HepG2 (cell line): ENCODE results near the gene DNAJB12. TPM values are rescaled to one million over a fixed set of nuclear protein-coding genes. Genes with fewer than 3 reads are reported as not detected.

Source experiments
- DPF2 ChIP-seq: sonication (generic); formaldehyde crosslinking; IDR thresholded peaks from 2 replicates; pipeline ENCODE4 v1.4.0; 2020; ENCODE audit warnings: mild to moderate bottlenecking, low read depth, missing genetic modification reagents, borderline replicate concordance
- ERF ChIP-seq: IDR thresholded peaks from 2 replicates; pipeline ENCODE4 v1.6.1; 2018; ENCODE audit warnings: missing biosample characterization, missing genetic modification reagents
- KDM2A ChIP-seq: sonication (generic); formaldehyde crosslinking; IDR thresholded peaks from 2 replicates; pipeline ENCODE4 v1.4.0; 2020; ENCODE audit warnings: low read depth, missing genetic modification reagents, borderline replicate concordance
- SOX5 ChIP-seq: IDR thresholded peaks from 2 replicates; pipeline ENCODE4 v1.6.1; 2016; ENCODE audit warnings: borderline replicate concordance
- STAG1 ChIP-seq: sonication (generic); formaldehyde crosslinking; IDR thresholded peaks from 2 replicates; pipeline ENCODE4 v1.4.0; 2020; ENCODE audit warnings: missing genetic modification reagents
- TEAD3 ChIP-seq: optimal IDR thresholded peaks from 2 replicates; pipeline ENCODE3; 2016; ENCODE audit warnings: borderline replicate concordance
- YY1 ChIP-seq: IDR thresholded peaks from 2 replicates; pipeline ENCODE4 v1.6.1; 2011; ENCODE audit warnings: low read length, low read depth, moderate library complexity, mild to moderate bottlenecking; ENCODE audit not compliant: insufficient read depth, insufficient replicate concordance
- ZNF160 ChIP-seq: sonication (generic); formaldehyde crosslinking; IDR thresholded peaks from 2 replicates; pipeline ENCODE4 v1.8.0; 2022; ENCODE audit warnings: mild to moderate bottlenecking, inconsistent platforms, missing genetic modification reagents
- ZNF274 ChIP-seq: sonication (generic); formaldehyde crosslinking; IDR thresholded peaks from 2 replicates; pipeline ENCODE4 v1.5.1; 2020; ENCODE audit warnings: mild to moderate bottlenecking, missing genetic modification reagents
- ZNF296 ChIP-seq: sonication (generic); formaldehyde crosslinking; conservative IDR thresholded peaks from 2 replicates; pipeline ENCODE4 v1.5.0; 2020; ENCODE audit warnings: mild to moderate bottlenecking, missing genetic modification reagents
- ZSCAN9 ChIP-seq: IDR thresholded peaks from 2 replicates; pipeline ENCODE4 v1.6.1; 2016; ENCODE audit warnings: borderline replicate concordance
- polyA plus RNA-seq, 8 experiments: library from polyadenylated mRNA; depleted of rRNA in 3 of 8; stranded (reverse) in 7 of 8; unstranded in 1 of 8; fragments of >200 nt; fragmentation: Illumina TruSeq in 4 of 8; extraction: Trizol in 4 of 8; gene quantifications; 2 replicates each; pipeline versions ENCODE4 v1.2.1 to v1.2.3, GENCODE V29; 2011 to 2016; ENCODE audit warnings: low read depth in 4 of 8, missing spikeins in 1 of 8, mixed read lengths in 1 of 8; ENCODE audit not compliant: insufficient read depth in 1 of 8
- total RNA-seq, 5 experiments: library from RNA; depleted of rRNA; stranded (reverse); fragments of >200 nt; fragmentation: Illumina TruSeq; extraction: Trizol; gene quantifications; 2 replicates each; pipeline ENCODE4 v1.2.3, GENCODE V29; 2016; ENCODE audit warnings: low read depth in 1 of 5
- TF ChIP-seq, protein P1 (sequence below): sonication (generic); formaldehyde crosslinking; IDR thresholded peaks from 2 replicates; pipeline ENCODE4 v1.5.1; 2020; ENCODE audit warnings: mild to moderate bottlenecking, missing genetic modification reagents, moderate library complexity
- TF ChIP-seq, protein P2 (sequence below): sonication (generic); formaldehyde crosslinking; IDR thresholded peaks from 2 replicates; pipeline ENCODE4 v1.4.0; 2020; ENCODE audit warnings: missing genetic modification reagents, borderline replicate concordance
- TF ChIP-seq, protein P3 (sequence below): sonication (generic); formaldehyde crosslinking; IDR thresholded peaks from 2 replicates; pipeline ENCODE4 v1.4.0; 2020; ENCODE audit warnings: missing genetic modification reagents
- TF ChIP-seq, protein P4 (sequence below): sonication (generic); formaldehyde crosslinking; IDR thresholded peaks from 2 replicates; pipeline ENCODE4; 2020; ENCODE audit warnings: missing genetic modification reagents, mild to moderate bottlenecking, borderline replicate concordance
- TF ChIP-seq, protein P5 (sequence below): sonication (generic); formaldehyde crosslinking; IDR thresholded peaks from 2 replicates; pipeline ENCODE4 v1.9.0; 2022; ENCODE audit warnings: missing genetic modification reagents, mild to moderate bottlenecking, borderline replicate concordance

Gene DNAJB12
- total and polyA plus RNA-seq, 2 of the 13 experiments (the other 11 are each of a cell fraction or from before 2014, with no cell fraction given) = 10.8 to 18.2 TPM

DNA sequence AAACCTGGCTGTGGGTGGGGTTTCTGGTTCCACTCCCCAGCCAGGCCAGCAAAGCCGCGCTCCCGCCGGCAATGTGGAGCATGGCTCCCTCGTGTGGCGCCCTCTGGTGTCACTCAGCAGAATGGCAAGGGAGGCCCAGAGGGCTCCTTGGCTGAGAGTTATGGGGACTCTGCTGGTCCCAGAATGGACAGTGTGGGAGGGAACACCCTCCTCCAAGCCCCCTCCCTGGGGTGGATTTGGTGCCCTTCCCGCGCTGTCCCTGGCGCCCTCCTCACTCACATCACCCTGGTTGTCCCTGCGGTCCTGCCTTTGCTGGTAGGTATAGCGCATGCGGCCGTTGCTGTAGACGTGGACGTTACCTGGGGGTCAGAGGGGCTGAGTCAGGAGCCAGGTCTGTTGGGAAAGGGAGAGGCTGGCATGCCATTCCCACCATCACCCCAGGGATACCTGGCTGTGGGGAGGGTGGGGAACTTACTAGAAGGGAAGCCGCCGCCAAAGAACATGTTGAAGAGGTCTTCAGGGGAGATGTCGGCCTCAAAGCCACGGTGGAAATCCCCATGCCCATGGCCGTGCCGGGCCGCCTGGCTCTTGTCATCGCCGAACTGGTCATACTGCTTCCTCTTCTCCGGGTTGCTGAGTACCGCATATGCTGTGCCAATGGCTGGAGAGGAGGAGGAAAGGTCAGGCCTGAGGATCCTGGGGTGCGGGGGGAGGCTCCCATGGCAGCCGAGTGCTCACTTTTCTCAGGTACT lies 14.0 kb downstream of the DNAJB12 start (continued):
- TF ChIP-seq, protein P1, sequence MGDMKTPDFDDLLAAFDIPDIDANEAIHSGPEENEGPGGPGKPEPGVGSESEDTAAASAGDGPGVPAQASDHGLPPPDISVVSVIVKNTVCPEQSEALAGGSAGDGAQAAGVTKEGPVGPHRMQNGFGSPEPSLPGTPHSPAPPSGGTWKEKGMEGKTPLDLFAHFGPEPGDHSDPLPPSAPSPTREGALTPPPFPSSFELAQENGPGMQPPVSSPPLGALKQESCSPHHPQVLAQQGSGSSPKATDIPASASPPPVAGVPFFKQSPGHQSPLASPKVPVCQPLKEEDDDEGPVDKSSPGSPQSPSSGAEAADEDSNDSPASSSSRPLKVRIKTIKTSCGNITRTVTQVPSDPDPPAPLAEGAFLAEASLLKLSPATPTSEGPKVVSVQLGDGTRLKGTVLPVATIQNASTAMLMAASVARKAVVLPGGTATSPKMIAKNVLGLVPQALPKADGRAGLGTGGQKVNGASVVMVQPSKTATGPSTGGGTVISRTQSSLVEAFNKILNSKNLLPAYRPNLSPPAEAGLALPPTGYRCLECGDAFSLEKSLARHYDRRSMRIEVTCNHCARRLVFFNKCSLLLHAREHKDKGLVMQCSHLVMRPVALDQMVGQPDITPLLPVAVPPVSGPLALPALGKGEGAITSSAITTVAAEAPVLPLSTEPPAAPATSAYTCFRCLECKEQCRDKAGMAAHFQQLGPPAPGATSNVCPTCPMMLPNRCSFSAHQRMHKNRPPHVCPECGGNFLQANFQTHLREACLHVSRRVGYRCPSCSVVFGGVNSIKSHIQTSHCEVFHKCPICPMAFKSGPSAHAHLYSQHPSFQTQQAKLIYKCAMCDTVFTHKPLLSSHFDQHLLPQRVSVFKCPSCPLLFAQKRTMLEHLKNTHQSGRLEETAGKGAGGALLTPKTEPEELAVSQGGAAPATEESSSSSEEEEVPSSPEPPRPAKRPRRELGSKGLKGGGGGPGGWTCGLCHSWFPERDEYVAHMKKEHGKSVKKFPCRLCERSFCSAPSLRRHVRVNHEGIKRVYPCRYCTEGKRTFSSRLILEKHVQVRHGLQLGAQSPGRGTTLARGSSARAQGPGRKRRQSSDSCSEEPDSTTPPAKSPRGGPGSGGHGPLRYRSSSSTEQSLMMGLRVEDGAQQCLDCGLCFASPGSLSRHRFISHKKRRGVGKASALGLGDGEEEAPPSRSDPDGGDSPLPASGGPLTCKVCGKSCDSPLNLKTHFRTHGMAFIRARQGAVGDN (CRISPR knock-in tag) = peak; percentile 77
- peak; percentile 41 for TF ChIP-seq TEAD3 (CRISPR knock-in tag)
- TF ChIP-seq, protein P2, sequence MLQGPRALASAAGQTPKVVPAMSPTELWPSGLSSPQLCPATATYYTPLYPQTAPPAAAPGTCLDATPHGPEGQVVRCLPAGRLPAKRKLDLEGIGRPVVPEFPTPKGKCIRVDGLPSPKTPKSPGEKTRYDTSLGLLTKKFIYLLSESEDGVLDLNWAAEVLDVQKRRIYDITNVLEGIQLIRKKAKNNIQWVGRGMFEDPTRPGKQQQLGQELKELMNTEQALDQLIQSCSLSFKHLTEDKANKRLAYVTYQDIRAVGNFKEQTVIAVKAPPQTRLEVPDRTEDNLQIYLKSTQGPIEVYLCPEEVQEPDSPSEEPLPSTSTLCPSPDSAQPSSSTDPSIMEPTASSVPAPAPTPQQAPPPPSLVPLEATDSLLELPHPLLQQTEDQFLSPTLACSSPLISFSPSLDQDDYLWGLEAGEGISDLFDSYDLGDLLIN (CRISPR knock-in tag) = no peak
- TF ChIP-seq YY1 = peak; percentile 45
- TF ChIP-seq KDM2A (CRISPR knock-in tag) = peak; percentile 50; the same call in 1 of the 2 replicates
- no peak for TF ChIP-seq DPF2 (CRISPR knock-in tag)
- TF ChIP-seq, protein P3, sequence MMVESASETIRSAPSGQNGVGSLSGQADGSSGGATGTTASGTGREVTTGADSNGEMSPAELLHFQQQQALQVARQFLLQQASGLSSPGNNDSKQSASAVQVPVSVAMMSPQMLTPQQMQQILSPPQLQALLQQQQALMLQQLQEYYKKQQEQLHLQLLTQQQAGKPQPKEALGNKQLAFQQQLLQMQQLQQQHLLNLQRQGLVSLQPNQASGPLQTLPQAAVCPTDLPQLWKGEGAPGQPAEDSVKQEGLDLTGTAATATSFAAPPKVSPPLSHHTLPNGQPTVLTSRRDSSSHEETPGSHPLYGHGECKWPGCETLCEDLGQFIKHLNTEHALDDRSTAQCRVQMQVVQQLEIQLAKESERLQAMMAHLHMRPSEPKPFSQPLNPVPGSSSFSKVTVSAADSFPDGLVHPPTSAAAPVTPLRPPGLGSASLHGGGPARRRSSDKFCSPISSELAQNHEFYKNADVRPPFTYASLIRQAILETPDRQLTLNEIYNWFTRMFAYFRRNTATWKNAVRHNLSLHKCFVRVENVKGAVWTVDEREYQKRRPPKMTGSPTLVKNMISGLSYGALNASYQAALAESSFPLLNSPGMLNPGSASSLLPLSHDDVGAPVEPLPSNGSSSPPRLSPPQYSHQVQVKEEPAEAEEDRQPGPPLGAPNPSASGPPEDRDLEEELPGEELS (CRISPR knock-in tag) = no peak
- TF ChIP-seq SOX5 = no peak
- peak; percentile 39; the same call in 1 of the 2 replicates for TF ChIP-seq ZNF274
- TF ChIP-seq STAG1 = peak; percentile 80
- TF ChIP-seq, protein P4, sequence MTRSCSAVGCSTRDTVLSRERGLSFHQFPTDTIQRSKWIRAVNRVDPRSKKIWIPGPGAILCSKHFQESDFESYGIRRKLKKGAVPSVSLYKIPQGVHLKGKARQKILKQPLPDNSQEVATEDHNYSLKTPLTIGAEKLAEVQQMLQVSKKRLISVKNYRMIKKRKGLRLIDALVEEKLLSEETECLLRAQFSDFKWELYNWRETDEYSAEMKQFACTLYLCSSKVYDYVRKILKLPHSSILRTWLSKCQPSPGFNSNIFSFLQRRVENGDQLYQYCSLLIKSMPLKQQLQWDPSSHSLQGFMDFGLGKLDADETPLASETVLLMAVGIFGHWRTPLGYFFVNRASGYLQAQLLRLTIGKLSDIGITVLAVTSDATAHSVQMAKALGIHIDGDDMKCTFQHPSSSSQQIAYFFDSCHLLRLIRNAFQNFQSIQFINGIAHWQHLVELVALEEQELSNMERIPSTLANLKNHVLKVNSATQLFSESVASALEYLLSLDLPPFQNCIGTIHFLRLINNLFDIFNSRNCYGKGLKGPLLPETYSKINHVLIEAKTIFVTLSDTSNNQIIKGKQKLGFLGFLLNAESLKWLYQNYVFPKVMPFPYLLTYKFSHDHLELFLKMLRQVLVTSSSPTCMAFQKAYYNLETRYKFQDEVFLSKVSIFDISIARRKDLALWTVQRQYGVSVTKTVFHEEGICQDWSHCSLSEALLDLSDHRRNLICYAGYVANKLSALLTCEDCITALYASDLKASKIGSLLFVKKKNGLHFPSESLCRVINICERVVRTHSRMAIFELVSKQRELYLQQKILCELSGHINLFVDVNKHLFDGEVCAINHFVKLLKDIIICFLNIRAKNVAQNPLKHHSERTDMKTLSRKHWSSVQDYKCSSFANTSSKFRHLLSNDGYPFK = 0 out of 2 replicates have a peak, but pooled peaks have one; percentile 16
- no peak for TF ChIP-seq ZNF160 (CRISPR knock-in tag)
- 0 out of 2 replicates have a peak, but pooled peaks have one; percentile 17 for TF ChIP-seq ERF (CRISPR knock-in tag)
- TF ChIP-seq, protein P5, sequence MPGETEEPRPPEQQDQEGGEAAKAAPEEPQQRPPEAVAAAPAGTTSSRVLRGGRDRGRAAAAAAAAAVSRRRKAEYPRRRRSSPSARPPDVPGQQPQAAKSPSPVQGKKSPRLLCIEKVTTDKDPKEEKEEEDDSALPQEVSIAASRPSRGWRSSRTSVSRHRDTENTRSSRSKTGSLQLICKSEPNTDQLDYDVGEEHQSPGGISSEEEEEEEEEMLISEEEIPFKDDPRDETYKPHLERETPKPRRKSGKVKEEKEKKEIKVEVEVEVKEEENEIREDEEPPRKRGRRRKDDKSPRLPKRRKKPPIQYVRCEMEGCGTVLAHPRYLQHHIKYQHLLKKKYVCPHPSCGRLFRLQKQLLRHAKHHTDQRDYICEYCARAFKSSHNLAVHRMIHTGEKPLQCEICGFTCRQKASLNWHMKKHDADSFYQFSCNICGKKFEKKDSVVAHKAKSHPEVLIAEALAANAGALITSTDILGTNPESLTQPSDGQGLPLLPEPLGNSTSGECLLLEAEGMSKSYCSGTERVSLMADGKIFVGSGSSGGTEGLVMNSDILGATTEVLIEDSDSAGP (CRISPR knock-in tag) = peak; percentile 56; the same call in 1 of the 2 replicates
- no peak for TF ChIP-seq ZSCAN9 (CRISPR knock-in tag)
- TF ChIP-seq ZNF296 (CRISPR knock-in tag) = 0 out of 2 replicates have a peak, but pooled peaks have one; percentile 27
